ENCODE data around the gene PLEKHA7.

The PLEKHA7 gene

DNA sequence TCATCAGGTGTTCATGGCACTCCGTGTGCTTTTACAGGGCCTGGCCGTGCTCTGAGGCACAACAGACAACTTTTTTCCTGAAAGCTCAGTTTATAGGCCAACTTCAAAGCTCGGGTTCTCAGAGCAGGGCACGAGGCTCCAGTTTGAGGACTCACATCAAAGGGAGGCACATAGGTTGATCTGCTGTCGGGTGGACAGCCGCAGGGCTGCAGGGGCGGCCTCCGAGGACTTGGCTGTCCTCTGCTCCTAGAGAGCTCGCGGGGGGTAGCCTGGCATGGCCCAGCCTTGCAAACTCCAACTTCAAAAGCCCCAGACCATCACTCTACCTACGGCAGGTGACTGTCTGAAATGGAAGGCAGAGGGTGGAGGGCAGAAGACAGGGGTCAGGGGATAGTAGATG, 244.2 kb downstream of the PLEKHA7 start:
- Histone ChIP-seq H3K36me3 (ENCODE audit: low read depth) (no peaks in the 10 kb centered on the region), H3K27me3 (ENCODE audit: insufficient read depth, poor library complexity, severe bottlenecking) (no peaks in the 10 kb centered on the region), H3K9me3 (ENCODE audit: severe bottlenecking) (no peaks in the 10 kb centered on the region), H3K27ac (ENCODE audit: poor library complexity, severe bottlenecking) (no peak overlapping the region), H3K4me1 (ENCODE audit: insufficient read depth, poor library complexity, severe bottlenecking) (no peaks in the 10 kb centered on the region), H3K4me3 (ENCODE audit: severe bottlenecking) (no peak overlapping the region)
- no peak for ATAC-seq (ENCODE audit: low read depth)
- no peak for DNase-seq (ENCODE audit: low spot score)
- TF ChIP-seq, protein P1, sequence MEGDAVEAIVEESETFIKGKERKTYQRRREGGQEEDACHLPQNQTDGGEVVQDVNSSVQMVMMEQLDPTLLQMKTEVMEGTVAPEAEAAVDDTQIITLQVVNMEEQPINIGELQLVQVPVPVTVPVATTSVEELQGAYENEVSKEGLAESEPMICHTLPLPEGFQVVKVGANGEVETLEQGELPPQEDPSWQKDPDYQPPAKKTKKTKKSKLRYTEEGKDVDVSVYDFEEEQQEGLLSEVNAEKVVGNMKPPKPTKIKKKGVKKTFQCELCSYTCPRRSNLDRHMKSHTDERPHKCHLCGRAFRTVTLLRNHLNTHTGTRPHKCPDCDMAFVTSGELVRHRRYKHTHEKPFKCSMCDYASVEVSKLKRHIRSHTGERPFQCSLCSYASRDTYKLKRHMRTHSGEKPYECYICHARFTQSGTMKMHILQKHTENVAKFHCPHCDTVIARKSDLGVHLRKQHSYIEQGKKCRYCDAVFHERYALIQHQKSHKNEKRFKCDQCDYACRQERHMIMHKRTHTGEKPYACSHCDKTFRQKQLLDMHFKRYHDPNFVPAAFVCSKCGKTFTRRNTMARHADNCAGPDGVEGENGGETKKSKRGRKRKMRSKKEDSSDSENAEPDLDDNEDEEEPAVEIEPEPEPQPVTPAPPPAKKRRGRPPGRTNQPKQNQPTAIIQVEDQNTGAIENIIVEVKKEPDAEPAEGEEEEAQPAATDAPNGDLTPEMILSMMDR (IDR thresholded peaks at IDR 0.05; ENCODE audit: poor library complexity, severe bottlenecking): no peak

DNA sequence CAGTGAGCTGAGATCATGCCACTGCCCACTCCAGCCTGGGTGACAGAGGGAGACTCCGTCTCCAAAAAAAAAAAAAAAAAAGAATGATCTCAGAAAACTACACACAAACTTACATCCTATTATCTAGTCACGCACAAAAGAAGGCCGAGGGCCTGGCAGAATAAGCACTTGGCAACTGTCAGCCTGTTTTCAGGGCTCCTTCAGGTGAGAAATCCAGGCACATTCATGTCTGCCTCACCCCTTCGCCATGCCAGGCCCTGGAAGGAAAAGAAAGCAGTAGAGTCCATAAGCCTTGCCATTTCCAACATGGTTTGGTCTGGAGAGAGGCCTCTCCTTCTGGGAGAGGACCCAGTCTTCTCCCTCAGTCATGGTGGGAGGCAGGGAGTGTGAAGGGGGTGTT, 244.8 kb downstream of the PLEKHA7 start:
- Histone ChIP-seq H3K27ac (ENCODE audit: poor library complexity, severe bottlenecking) (no peak overlapping the region), H3K4me1 (ENCODE audit: insufficient read depth, poor library complexity, severe bottlenecking) (no peaks in the 10 kb centered on the region), H3K27me3 (ENCODE audit: insufficient read depth, poor library complexity, severe bottlenecking) (no peaks in the 10 kb centered on the region), H3K4me3 (ENCODE audit: severe bottlenecking) (no peak overlapping the region), H3K9me3 (ENCODE audit: severe bottlenecking) (no peaks in the 10 kb centered on the region), H3K36me3 (ENCODE audit: low read depth) (no peaks in the 10 kb centered on the region)
- DNase-seq (ENCODE audit: low spot score) (no peak), ATAC-seq (ENCODE audit: low read depth) (no peak)
- TF ChIP-seq, protein P1 (IDR thresholded peaks at IDR 0.05; ENCODE audit: poor library complexity, severe bottlenecking): no peak

DNA sequence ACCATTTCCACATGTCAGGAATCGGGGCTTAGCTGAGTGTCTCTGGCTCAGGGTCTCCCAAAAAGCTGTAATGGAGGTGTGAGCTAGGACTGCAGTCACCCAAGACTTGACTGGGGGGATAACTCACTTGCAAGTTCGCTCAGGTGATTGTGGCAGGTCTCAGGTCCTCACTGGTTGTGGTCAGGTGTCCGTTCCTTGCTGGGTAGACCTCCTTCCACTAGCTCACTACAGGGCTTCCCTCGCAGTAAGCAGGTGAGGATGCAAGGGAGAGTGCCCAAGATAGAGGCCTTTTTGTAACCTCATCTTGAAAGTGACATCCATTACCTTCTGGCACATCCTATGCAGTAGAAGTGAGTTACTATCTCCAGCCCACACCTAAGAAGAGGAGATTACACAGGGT, 246.3 kb downstream of the PLEKHA7 start:
- ATAC-seq (ENCODE audit: low read depth) (no peak), DNase-seq (ENCODE audit: low spot score) (no peak)
- TF ChIP-seq, protein P1 (IDR thresholded peaks at IDR 0.05; ENCODE audit: poor library complexity, severe bottlenecking): no peak
- Histone ChIP-seq H3K9me3 (ENCODE audit: severe bottlenecking) (no peaks in the 10 kb centered on the region), H3K4me1 (ENCODE audit: insufficient read depth, poor library complexity, severe bottlenecking) (no peaks in the 10 kb centered on the region), H3K4me3 (ENCODE audit: severe bottlenecking) (no peak overlapping the region), H3K27me3 (ENCODE audit: insufficient read depth, poor library complexity, severe bottlenecking) (no peaks in the 10 kb centered on the region), H3K27ac (ENCODE audit: poor library complexity, severe bottlenecking) (no peak overlapping the region), H3K36me3 (ENCODE audit: low read depth) (no peaks in the 10 kb centered on the region)

DNA sequence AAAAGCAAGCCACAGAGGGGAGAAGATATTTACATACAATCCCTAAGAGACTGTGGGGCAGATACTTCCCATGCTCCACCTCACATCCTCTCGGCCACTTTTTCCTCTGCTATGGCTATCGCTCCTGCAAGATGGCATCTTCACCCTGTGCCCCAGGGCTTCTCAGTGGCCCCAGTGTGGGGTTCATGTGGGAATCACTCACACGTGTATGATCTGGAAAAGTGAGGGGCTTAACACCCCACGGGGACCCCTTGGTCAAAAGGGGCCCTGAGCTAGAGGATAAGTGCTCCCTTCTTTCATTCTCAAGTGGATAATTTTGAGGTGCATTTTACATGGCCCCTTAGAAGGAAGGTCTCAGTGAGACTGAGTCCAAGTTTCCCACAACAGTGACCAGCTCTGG, 247.1 kb downstream of the PLEKHA7 start:
- DNase-seq (ENCODE audit: low spot score): no peak

DNA sequence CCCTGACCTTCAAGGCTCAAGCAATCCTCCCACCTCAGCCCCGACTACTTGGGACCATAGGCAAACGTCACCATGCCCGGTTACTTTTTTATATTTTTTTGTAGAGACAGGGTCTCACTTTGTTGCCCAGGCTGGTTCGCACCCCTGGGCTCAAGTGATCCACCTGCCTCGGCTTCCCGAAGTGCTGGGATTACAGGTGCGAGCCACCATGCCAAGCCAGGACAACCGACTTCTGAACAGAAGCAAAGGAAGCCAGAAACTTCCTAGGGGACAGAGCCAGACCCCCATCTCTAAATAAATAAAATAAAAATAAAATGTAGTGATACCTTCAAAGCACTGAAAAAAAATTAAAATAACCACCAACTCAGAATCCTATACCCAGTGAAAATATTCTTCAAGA, 249.3 kb downstream of the PLEKHA7 start:
- no peaks in the 10 kb centered on the region for H3K4me1 ChIP-seq (ENCODE audit: insufficient read depth, poor library complexity, severe bottlenecking)
- no peaks in the 10 kb centered on the region for H3K9me3 ChIP-seq (ENCODE audit: severe bottlenecking)
- TF ChIP-seq, protein P1 (IDR thresholded peaks at IDR 0.05; ENCODE audit: poor library complexity, severe bottlenecking): no peak
- H3K27me3 ChIP-seq (ENCODE audit: insufficient read depth, poor library complexity, severe bottlenecking): no peaks in the 10 kb centered on the region
- no peaks in the 10 kb centered on the region for H3K36me3 ChIP-seq (ENCODE audit: low read depth)
- ATAC-seq (ENCODE audit: low read depth) (no peak), DNase-seq (ENCODE audit: low spot score) (no peak)
- H3K4me3 ChIP-seq (ENCODE audit: severe bottlenecking): no peak overlapping the region
- no peak overlapping the region for H3K27ac ChIP-seq (ENCODE audit: poor library complexity, severe bottlenecking)

More for the DNA sequence above, 247.1 kb downstream of the PLEKHA7 start:
- no peak overlapping the region for H3K27ac ChIP-seq (ENCODE audit: poor library complexity, severe bottlenecking)
- no peak for ATAC-seq (ENCODE audit: low read depth)
- TF ChIP-seq, protein P1 (IDR thresholded peaks at IDR 0.05; ENCODE audit: poor library complexity, severe bottlenecking): no peak
- no peaks in the 10 kb centered on the region for H3K27me3 ChIP-seq (ENCODE audit: insufficient read depth, poor library complexity, severe bottlenecking)
- H3K36me3 ChIP-seq (ENCODE audit: low read depth): no peaks in the 10 kb centered on the region
- no peaks in the 10 kb centered on the region for H3K4me1 ChIP-seq (ENCODE audit: insufficient read depth, poor library complexity, severe bottlenecking)
- H3K4me3 ChIP-seq (ENCODE audit: severe bottlenecking): no peak overlapping the region
- no peaks in the 10 kb centered on the region for H3K9me3 ChIP-seq (ENCODE audit: severe bottlenecking)
